GM18951 (cell line): Measurements from ENCODE around the gene MFSD6.

Experiments used
- POLR2A ChIP-seq: IDR thresholded peaks from 4 replicates; pipeline ENCODE4 v1.6.1; 2011; ENCODE audit warnings: mild to moderate bottlenecking; ENCODE audit not compliant: insufficient read length, insufficient read depth; ENCODE audit errors: extremely low read depth
- in situ Hi-C: fragments of 300-500 bp; cut with MboI; formaldehyde crosslinking; loops from one replicate; pipeline ENCODE4 v1.12.0; 2022; ENCODE audit warnings: low sequenced_read_pairs, mixed read lengths, inconsistent platforms; ENCODE audit not compliant: unreplicated experiment

The MFSD6 gene

GRCh38 chr2:190436557-190436956, 28.4 kb downstream of the MFSD6 start:
- in situ Hi-C loops = no loop called here
- TF ChIP-seq POLR2A = no peak

- TF ChIP-seq POLR2A = no peak
- in situ Hi-C loops = no loop called here
Measured at GRCh38 chr2:190440113-190440512, 32.0 kb downstream of the MFSD6 start.

GRCh38 chr2:190441564-190441963, 33.4 kb downstream of the MFSD6 start:
- no peak for TF ChIP-seq POLR2A
- in situ Hi-C loops = no loop called here

GRCh38 chr2:190443055-190443454, 34.9 kb downstream of the MFSD6 start:
- in situ Hi-C loops = no loop called here

GRCh38 chr2:190443778-190444481, 35.8 kb downstream of the MFSD6 start:
- in situ Hi-C loops = no loop called here
- TF ChIP-seq POLR2A = no peak

More at GRCh38 chr2:190443055-190443454, 34.9 kb downstream of the MFSD6 start:
- TF ChIP-seq POLR2A = no peak

GRCh38 chr2:190444976-190445375, 36.8 kb downstream of the MFSD6 start:
- TF ChIP-seq POLR2A = no peak
- in situ Hi-C loops = no loop called here

- in situ Hi-C loops = no loop called here
- TF ChIP-seq POLR2A = no peak
Measured at GRCh38 chr2:190446193-190446592, 38.0 kb downstream of the MFSD6 start.

- in situ Hi-C loops = no loop called here
- TF ChIP-seq POLR2A = no peak
Measured at GRCh38 chr2:190446750-190447516, 38.8 kb downstream of the MFSD6 start.

- in situ Hi-C loops = no loop called here
- no peak for TF ChIP-seq POLR2A
Measured at GRCh38 chr2:190447766-190448165, 39.6 kb downstream of the MFSD6 start.

- in situ Hi-C loops = no loop called here
- no peak for TF ChIP-seq POLR2A
Measured at GRCh38 chr2:190449925-190450324, 41.8 kb downstream of the MFSD6 start.

- TF ChIP-seq POLR2A = no peak
- in situ Hi-C loops = no loop called here
Measured at GRCh38 chr2:190450363-190450762, 42.2 kb downstream of the MFSD6 start.

GRCh38 chr2:190451561-190452176, 43.5 kb downstream of the MFSD6 start:
- no peak for TF ChIP-seq POLR2A
- in situ Hi-C loops = no loop called here

- TF ChIP-seq POLR2A = no peak
- in situ Hi-C loops = no loop called here
Measured at GRCh38 chr2:190452433-190452832, 44.3 kb downstream of the MFSD6 start.

- in situ Hi-C loops = no loop called here
- TF ChIP-seq POLR2A = no peak
Measured at GRCh38 chr2:190454795-190455194, 46.6 kb downstream of the MFSD6 start.
